GM21825 (cell line): ENCODE measurements around the gene PARD3.

Experiments
- ATAC-seq: cut with Tn5 transposase; IDR thresholded peaks from one replicate; pipeline ENCODE4 v1.9.1; 2021; ENCODE audit warnings: mild to moderate bottlenecking, moderate library complexity; ENCODE audit not compliant: unreplicated experiment

The PARD3 gene

GRCh38 chr10:34629084-34629483, 186.0 kb downstream of the PARD3 start:
- ATAC-seq, result no peak

DNA sequence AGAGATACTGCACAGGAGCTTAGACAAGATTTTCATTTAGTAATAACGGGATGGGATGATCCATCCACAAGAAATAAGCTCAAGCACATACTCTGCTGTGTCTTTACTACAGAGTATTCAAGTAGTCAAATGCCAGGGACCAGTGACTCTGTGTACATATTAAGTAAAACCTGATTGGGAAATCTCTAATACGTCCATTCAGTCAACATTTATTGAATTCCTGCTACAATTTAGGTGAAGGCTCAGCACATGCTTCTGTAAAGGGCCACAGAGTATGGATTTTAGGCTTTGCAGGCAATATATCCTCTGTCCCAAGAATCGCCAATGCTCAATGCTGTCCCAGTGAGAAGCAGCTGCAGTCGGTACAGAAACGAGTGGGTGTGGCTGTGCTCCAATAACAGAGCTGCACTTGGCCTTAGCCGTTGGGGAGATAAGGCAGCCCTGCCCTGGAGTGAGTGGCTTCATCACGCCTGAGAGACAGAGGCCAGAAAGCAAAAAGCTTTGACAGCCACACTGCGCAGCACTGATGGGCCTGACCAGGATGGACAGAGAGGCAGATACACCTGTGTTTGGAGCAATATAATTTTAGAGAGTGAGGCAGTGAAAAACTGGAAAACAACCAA, 186.8 kb downstream of the PARD3 start:
- no peak for ATAC-seq

- no peak for ATAC-seq
Measured at GRCh38 chr10:34627741-34628140, 187.4 kb downstream of the PARD3 start.

- no peak for ATAC-seq
Measured at GRCh38 chr10:34627331-34627730, 187.8 kb downstream of the PARD3 start.

- ATAC-seq, result no peak
Measured at GRCh38 chr10:34626158-34626880, 188.8 kb downstream of the PARD3 start.

GRCh38 chr10:34624323-34625153, 190.6 kb downstream of the PARD3 start:
- ATAC-seq, result no peak

- ATAC-seq, result no peak
Measured at GRCh38 chr10:34622945-34623344, 192.2 kb downstream of the PARD3 start.

DNA sequence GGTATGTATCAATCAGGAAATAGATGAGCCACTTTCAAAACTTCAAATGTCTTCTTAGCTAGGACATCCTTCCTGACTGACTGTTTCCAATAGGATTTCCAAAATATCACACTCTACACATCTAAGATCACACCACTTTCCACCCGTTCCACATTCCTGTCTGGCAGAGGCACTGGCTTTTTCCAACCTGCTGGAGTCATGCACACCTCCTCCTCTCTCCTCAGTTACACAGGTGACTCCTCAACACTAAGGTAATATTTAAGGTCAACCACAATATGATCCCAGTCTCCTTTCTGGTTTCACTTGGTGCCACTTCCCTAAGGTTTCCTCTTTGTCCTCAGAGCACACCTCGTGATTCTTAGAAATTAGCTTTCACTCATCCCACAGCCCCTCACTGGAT, 196.5 kb downstream of the PARD3 start:
- ATAC-seq, result no peak

GRCh38 chr10:34615770-34616169, 199.3 kb downstream of the PARD3 start:
- no peak for ATAC-seq

GRCh38 chr10:34613491-34613890, 201.6 kb downstream of the PARD3 start:
- ATAC-seq, result no peak

DNA sequence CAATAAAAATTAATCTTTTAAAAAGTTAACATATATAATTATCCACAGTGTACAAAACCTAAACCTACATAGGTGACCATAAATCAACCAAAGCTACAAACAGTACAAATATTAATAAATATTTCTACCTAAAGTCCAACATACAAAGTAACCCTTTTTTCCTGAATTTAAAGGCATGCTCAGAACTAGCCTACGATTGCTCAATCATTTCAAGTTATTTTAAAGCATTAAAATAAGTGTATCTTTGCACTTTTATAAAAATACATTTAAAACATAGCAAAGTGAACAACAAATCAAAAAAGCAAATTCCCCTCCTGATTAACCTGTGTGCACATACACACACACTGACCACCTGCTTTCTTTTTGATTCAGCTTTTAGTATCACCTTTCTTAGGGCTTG, 202.2 kb downstream of the PARD3 start:
- no peak for ATAC-seq

GRCh38 chr10:34612446-34612845, 202.7 kb downstream of the PARD3 start:
- no peak for ATAC-seq

DNA sequence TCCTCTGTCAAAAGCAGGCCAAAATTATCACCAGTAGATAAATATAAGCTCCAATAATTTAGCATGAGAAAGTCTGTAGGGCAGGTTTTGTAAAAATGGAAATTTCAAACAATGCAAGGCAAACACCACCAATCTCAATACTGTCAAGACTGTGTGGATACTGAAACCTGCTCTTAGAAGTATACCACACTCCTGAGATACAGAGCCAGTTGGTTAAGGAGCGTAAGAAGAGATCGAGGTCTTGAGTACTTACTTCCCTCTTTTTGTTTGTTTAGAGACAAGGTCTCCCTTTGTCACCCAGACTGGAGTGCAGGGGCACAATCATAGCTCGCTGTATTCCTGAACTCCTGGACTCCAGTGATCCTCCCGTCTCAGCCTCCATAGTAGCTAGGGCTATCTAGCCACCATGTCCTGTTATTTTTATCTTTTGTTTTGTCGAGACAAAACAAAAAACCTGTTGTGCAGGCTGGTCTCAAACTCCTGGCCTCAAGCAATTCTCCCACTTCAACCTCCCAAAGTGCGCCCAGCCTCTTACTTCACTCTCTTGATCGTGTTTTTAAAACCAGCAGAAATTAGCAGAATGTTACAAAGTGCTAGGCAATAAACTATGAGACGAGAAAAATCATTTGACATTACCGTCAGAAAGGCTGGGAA, 205.7 kb downstream of the PARD3 start:
- ATAC-seq, result no peak

- ATAC-seq, result no peak
Measured at GRCh38 chr10:34607894-34608293, 207.2 kb downstream of the PARD3 start.

DNA sequence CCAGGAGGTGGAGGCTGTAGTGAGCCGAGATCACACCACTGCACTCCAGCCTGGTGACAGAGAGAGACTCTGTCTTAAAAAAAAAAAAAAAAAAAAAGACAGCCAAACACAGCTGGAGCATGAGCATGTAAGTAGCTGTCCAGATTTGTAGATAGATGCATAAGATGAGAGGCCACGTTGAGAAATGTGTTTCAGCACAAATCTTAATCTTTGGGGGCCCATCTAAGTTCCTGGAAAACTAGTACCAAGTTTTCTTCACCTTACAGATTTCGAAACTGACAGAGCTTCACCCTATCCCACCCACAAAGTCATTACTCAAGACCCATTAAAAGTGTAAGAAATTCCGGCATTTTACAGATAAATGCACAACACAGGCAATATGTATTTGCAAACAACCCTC, 208.2 kb downstream of the PARD3 start:
- no peak for ATAC-seq

DNA sequence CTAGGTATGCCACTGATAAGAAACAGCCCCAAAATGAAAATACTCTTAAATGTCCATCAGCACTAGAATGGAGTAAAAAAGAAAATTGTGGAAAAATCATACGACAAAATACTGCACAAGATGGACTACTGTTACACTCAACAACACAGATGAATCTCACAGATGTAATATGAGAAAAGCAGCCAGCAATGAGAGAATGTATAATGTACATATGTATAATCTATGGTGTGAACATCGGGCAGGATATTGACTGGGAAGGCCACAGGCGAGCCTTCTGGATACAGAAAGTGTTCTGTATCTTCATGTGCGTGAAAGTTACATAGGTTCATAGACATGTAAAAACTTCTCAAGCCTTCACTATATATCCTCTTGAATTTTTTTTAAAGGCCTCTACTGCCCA, 212.6 kb downstream of the PARD3 start:
- ATAC-seq, result no peak

DNA sequence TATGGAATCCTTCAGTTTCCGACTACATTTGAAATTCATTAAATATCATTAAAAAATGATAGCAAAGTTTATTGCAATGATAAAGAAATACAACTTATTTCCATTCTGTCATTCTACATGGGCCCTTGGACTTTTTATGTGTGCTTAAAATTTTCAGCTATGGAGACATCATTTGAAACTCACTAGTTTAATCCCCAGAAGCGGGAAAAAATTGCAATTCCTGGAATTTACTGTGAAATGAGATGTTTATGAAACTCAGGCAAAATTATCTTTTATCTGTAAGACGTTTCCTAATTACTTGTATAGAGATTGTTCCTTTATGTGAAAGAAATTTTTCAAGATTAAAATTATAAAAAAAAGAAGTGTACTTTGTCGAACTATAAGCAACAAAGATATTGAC, 213.4 kb downstream of the PARD3 start:
- no peak for ATAC-seq

DNA sequence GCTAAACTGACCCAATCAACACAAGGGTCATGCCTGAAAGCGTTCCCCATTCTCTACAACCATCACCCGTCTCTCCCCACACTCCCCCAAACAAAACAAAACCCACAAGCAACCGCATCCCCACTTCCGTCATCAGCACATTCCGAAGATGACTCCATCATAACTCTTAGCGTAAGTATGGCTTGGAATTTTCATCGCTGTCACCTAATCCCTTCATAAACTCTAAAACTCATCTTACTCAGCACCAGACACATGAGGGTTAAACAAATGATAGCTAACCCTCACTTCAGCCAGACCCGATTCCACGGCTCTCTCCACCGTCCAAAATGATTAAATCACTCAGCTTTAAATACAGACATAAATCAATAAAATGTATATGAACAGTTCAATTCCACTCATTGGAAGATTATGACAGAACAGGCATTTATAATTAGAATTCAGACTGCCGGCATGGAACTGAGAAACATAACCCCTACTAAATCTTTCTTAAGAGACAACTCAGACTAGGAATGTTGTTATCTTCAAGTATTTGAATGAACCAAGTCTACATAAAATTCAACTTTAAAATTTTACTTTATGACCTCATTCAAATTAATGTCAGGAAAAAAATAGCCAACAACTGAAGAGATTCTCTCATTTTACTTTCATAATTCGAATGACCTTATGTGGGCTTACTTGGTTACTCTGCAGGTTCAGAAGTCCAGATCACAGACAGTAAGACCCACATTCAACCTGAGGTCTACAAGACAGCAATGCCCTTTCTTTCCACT, 215.9 kb downstream of the PARD3 start:
- no peak for ATAC-seq

DNA sequence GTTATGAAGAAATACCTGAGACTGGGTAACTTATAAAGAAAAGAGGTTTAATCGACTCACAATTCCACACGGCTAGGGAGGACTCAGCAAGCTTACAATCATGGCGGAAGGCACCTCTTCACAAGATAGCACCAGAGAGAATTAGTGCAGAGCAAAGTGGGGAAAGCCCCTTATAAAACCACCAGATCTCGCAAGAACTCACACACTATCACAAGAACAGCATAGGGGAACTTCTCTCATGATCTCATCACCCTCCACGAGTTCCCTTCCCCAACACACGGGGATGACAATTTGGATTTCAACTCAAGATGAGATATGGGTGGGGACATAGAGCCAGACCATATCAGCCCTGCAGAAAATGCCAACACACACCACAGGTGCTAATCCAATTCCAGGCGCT, 218.7 kb downstream of the PARD3 start:
- no peak for ATAC-seq

GRCh38 chr10:34593930-34594329, 221.2 kb downstream of the PARD3 start:
- no peak for ATAC-seq
